HEK293 (cell line): ENCODE results near the gene CD177.
"Not testable (repeated sequence)": the region's sequence is repeated elsewhere in the genome, so short reads cannot be mapped to it uniquely, and the experiment has no call there.

Source experiments
- CTCF ChIA-PET: fragments of 350-600 bp; formaldehyde crosslinking; extraction: SDS; loops from one replicate; lab custom pipeline; 2021; ENCODE audit warnings: antibody characterized with exemption; lab: Yijun Ruan, JAX
- POLR2A ChIA-PET: fragments of 300-600 bp; formaldehyde crosslinking; extraction: SDS; loops from one replicate; lab custom pipeline; 2020; ENCODE audit warnings: antibody characterized with exemption, inconsistent platforms; lab: Yijun Ruan, JAX
- H3K27ac ChIP-seq: fragments of 200-500 bp; sonication (Bioruptor generic); 2 replicates; pipeline ENCODE4 v1.5.1; 2014; ENCODE audit warnings: low read depth, low read length, control low read depth, inconsistent platforms; ENCODE audit errors: extremely low read depth
- H3K36me3 ChIP-seq, 2 experiments: fragments of 200-500 bp in 1 of 2; sonication (Bioruptor generic) in 1 of 2; 1 replicate in 1 of 2; 2 replicates in 1 of 2; pipeline ENCODE4 v1.5.1; 2014 to 2017; ENCODE audit warnings: inconsistent platforms in 2 of 2, low read length in 2 of 2; ENCODE audit not compliant: control insufficient read depth in 2 of 2, insufficient read depth in 1 of 2
- H3K4me1 ChIP-seq: fragments of 200-500 bp; sonication (Bioruptor generic); 2 replicates; pipeline ENCODE4 v1.5.1; 2014; ENCODE audit warnings: mild to moderate bottlenecking, low read length, inconsistent platforms; ENCODE audit not compliant: control insufficient read depth, insufficient read depth
- H3K4me3 ChIP-seq: 2 replicates; pipeline ENCODE4 v1.5.1; 2011; ENCODE audit warnings: low read depth, mild to moderate bottlenecking, control low read depth, low read length, moderate library complexity
- H3K9me3 ChIP-seq: fragments of 200-500 bp; sonication (Bioruptor generic); 2 replicates; pipeline ENCODE4 v1.5.1; 2014; ENCODE audit warnings: low read depth, low read length, inconsistent platforms; ENCODE audit not compliant: control insufficient read depth, insufficient read depth
- FEZF1 ChIP-seq: fragments of 450-650 bp; formaldehyde crosslinking; IDR thresholded peaks from 2 replicates; pipeline ENCODE4 v1.5.1; 2016; ENCODE audit warnings: missing biosample characterization, missing genetic modification characterization
- GLIS1 ChIP-seq: fragments of 450-650 bp; formaldehyde crosslinking; IDR thresholded peaks from 2 replicates; pipeline ENCODE4 v1.5.1; 2016; ENCODE audit warnings: missing biosample characterization, missing genetic modification characterization
- KLF1 ChIP-seq: fragments of 450-650 bp; formaldehyde crosslinking; IDR thresholded peaks from 2 replicates; pipeline ENCODE4 v1.5.1; 2016; ENCODE audit warnings: missing biosample characterization, missing genetic modification characterization
- TCF7L2 ChIP-seq: IDR thresholded peaks from 2 replicates; pipeline ENCODE4 v1.6.1; 2011; ENCODE audit warnings: low read depth, mild to moderate bottlenecking, inconsistent platforms, low read length, moderate library complexity, borderline replicate concordance
- ZBTB11 ChIP-seq: fragments of 450-650 bp; formaldehyde crosslinking; conservative IDR thresholded peaks from 2 replicates; pipeline ENCODE4 v1.5.1; 2016; ENCODE audit warnings: low read depth, missing biosample characterization, missing genetic modification characterization
- ZBTB17 ChIP-seq: fragments of 450-650 bp; formaldehyde crosslinking; IDR thresholded peaks from 2 replicates; pipeline ENCODE4 v1.5.1; 2016; ENCODE audit warnings: missing biosample characterization, missing genetic modification characterization
- ZNF211 ChIP-seq: fragments of 450-650 bp; formaldehyde crosslinking; IDR thresholded peaks from 2 replicates; pipeline ENCODE4 v1.5.1; 2016; ENCODE audit warnings: low read depth, missing biosample characterization, missing genetic modification characterization
- ZNF341 ChIP-seq: fragments of 450-650 bp; formaldehyde crosslinking; IDR thresholded peaks from 2 replicates; pipeline ENCODE4; 2016; ENCODE audit warnings: low read depth, missing biosample characterization, missing genetic modification characterization
- ZNF366 ChIP-seq: fragments of 450-650 bp; formaldehyde crosslinking; conservative IDR thresholded peaks from 2 replicates; pipeline ENCODE4 v1.5.1; 2016; ENCODE audit warnings: missing biosample characterization, missing genetic modification characterization
- ZNF433 ChIP-seq: fragments of 450-650 bp; formaldehyde crosslinking; IDR thresholded peaks from 2 replicates; pipeline ENCODE4 v1.5.1; 2016; ENCODE audit warnings: missing biosample characterization, missing genetic modification characterization, low read depth
- ZNF510 ChIP-seq: fragments of 450-650 bp; formaldehyde crosslinking; IDR thresholded peaks from 2 replicates; pipeline ENCODE4 v1.5.1; 2018; ENCODE audit warnings: mild to moderate bottlenecking, missing genetic modification characterization, missing biosample characterization; ENCODE audit not compliant: insufficient replicate concordance
- ZNF544 ChIP-seq: fragments of 450-650 bp; formaldehyde crosslinking; IDR thresholded peaks from 2 replicates; pipeline ENCODE4 v1.5.0; 2017; ENCODE audit warnings: missing biosample characterization, missing genetic modification characterization
- ZNF645 ChIP-seq: fragments of 450-650 bp; formaldehyde crosslinking; IDR thresholded peaks from 2 replicates; pipeline ENCODE4; 2016; ENCODE audit warnings: missing biosample characterization, missing genetic modification characterization
- ZNF664 ChIP-seq: fragments of 450-650 bp; formaldehyde crosslinking; IDR thresholded peaks from 2 replicates; pipeline ENCODE4 v1.5.1; 2016; ENCODE audit warnings: missing biosample characterization, missing genetic modification characterization
- TF ChIP-seq, protein P1 (sequence below): fragments of 450-650 bp; formaldehyde crosslinking; IDR thresholded peaks from 2 replicates; pipeline ENCODE4 v1.5.1; 2017; ENCODE audit warnings: missing biosample characterization, missing genetic modification characterization
- TF ChIP-seq, protein P2 (sequence below): fragments of 450-650 bp; formaldehyde crosslinking; IDR thresholded peaks from 2 replicates; pipeline ENCODE4 v1.5.1; 2017; ENCODE audit warnings: missing biosample characterization, missing genetic modification characterization

CD177 gene

GRCh38 chr19:43338530-43338929, 15.0 kb upstream of the CD177 start:
- CTCF ChIA-PET, result interaction anchor here (0.6 to 1.0 kb wide), 2 partner anchors 88 to 264 kb away, joined by 3 to 4 read pairs; no protein-coding TSS in a partner anchor

DNA sequence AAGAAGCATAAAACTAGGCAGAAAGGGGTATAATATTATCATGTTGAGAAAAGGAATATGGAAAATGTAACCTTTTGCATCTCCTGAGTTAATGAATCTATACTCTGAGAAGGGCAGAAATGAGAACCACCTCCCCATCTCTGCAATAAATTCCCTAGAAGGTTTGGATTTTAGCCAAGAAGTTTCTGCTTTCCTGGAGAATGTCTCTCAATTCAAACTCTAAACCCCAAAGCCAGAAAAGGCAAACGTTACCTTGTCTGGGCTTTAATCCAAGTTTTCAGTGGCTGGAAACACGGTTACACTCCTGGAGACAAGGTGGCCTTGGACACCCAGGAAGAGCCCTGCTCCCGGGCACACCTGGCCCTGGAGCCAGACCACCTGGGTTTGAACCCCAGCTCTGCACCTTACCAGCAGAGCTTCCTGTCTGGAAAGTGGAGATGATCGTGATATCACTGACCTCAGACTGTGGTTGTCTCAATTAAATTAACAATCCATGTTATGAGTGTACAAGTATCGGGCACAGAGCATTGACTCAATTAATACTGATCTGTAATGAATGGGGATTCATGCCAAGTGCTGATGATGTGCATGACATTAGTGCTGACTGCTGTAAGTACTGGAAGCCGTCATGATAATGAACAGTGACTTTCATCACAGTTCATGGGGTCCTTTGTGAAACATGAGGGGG, 14.1 kb upstream of the CD177 start:
- H3K4me3 ChIP-seq, POLR2A ChIA-PET, H3K9me3 ChIP-seq, CTCF ChIA-PET, H3K36me3 ChIP-seq, H3K27ac ChIP-seq: not testable (repeated sequence)
- peaks cover 33% of the 10 kb centered on the region for H3K4me1 ChIP-seq
- TF ChIP-seq GLIS1 (tag by site-specific recombination), result peak; percentile 93
- TF ChIP-seq ZNF664 (tag by site-specific recombination), result peak; percentile 55; the same call in 1 of the 2 replicates
- 0 out of 2 replicates have a peak, but pooled peaks have one; percentile 39 for TF ChIP-seq ZBTB17 (tag by site-specific recombination)
- TF ChIP-seq ZNF366, result 0 out of 2 replicates have a peak, but pooled peaks have one; percentile 20
- peak; percentile 82 for TF ChIP-seq FEZF1 (tag by site-specific recombination)
- peak; percentile 23; the same call in 1 of the 2 replicates for TF ChIP-seq ZNF544 (tag by site-specific recombination)
- TF ChIP-seq, protein P1, sequence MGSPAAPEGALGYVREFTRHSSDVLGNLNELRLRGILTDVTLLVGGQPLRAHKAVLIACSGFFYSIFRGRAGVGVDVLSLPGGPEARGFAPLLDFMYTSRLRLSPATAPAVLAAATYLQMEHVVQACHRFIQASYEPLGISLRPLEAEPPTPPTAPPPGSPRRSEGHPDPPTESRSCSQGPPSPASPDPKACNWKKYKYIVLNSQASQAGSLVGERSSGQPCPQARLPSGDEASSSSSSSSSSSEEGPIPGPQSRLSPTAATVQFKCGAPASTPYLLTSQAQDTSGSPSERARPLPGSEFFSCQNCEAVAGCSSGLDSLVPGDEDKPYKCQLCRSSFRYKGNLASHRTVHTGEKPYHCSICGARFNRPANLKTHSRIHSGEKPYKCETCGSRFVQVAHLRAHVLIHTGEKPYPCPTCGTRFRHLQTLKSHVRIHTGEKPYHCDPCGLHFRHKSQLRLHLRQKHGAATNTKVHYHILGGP, result peak; percentile 97
- 0 out of 2 replicates have a peak, but pooled peaks have one; percentile 35 for TF ChIP-seq ZNF341 (tag by site-specific recombination)

More at GRCh38 chr19:43338530-43338929, 15.0 kb upstream of the CD177 start:
- Histone ChIP-seq H3K9me3 (no peaks in the 10 kb centered on the region), H3K36me3 (no peaks in the 10 kb centered on the region; a peak in 1 of 3 replicates), H3K4me3 (no peak overlapping the region), H3K27ac (no peak overlapping the region), H3K4me1 (peaks cover 30% of the 10 kb centered on the region)
- TF ChIP-seq ZNF433 (tag by site-specific recombination) (no peak), ZNF211 (tag by site-specific recombination) (peak; percentile 88), KLF1 (no peak), TCF7L2 (no peak), ZBTB11 (tag by site-specific recombination) (no peak), ZNF510 (tag by site-specific recombination) (no peak), ZNF645 (tag by site-specific recombination) (no peak)
- TF ChIP-seq, protein P2, sequence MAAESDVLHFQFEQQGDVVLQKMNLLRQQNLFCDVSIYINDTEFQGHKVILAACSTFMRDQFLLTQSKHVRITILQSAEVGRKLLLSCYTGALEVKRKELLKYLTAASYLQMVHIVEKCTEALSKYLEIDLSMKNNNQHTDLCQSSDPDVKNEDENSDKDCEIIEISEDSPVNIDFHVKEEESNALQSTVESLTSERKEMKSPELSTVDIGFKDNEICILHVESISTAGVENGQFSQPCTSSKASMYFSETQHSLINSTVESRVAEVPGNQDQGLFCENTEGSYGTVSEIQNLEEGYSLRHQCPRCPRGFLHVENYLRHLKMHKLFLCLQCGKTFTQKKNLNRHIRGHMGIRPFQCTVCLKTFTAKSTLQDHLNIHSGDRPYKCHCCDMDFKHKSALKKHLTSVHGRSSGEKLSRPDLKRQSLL (tag by site-specific recombination), result no peak
- POLR2A ChIA-PET, result no interaction called here
